ENCODE measurements around the gene PHLDA1. TPM values are rescaled to one million over a fixed set of nuclear protein-coding genes. Genes with fewer than 3 reads are reported as not detected.

PHLDA1 gene
- polyA plus RNA-seq, 1 of the 3 experiments (the other 2 are of a cell fraction): 26.2 TPM

DNA sequence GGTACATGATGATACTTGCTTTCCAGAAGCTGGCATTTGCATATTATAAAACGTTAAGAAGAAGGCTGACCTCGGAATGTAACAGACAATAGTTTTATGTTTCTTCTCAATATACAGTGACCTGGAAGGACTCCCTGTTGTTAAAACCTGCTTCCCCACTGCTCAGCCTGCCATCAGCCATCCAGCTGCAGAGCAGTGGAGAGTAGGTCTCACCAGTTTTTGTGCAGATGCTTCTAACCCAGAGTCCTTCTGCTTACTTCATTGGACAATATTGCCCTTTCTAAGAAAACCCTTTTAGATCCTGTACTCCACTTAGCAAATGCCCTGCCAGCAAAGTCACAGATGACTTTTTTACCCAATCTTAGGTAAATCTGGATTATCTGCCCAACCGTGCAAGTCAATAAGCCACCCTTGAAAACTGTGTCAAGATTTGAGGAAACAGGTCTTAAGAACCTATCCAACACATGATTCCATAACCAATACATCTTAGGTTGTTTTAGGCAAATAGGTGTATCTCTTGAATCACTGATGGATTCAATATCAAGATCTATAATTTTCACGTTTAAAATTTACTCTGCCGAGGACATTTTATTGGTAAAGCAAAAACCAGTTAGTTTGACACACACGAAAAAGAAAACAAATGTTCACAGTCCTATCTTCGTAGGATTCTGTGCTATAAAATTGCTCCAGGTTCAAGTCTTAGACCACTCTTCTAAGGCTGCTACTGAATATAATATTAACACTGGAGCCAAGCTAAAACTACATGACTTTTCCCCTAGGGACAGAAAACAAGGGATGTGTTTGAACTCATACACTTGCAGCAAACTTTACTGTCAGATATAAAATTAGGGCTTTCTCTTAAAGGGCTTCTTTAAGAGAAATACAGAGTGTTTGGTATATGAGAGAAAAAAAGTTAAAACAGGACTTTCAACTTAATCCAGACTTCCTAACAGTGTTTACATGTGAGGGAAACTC lies 5.7 kb downstream of the PHLDA1 start:
- Histone ChIP-seq H3K27me3 (ENCODE audit: insufficient read depth) (no peaks in the 10 kb centered on the region), H3F3A (replicated peaks; ENCODE audit: insufficient read depth) (peaks cover 64% of the 10 kb centered on the region), H3K27ac (ENCODE audit: low read depth in 2 of 2, low read length in 1 of 2) (peak overlapping the region; percentile 22 to 92; a peak in 3 of 4 replicates), H4K20me1 (ENCODE audit: insufficient read depth) (peaks cover 9% of the 10 kb centered on the region; the same call in 1 of the 2 replicates), H3K9me3 (no peaks in the 10 kb centered on the region), H3K9ac (peak overlapping the region; percentile 7; the same call in 1 of the 2 replicates), H3K4me2 (no peak overlapping the region), H3K9me2 (no peaks in the 10 kb centered on the region), H3K4me3 (ENCODE audit: low read depth in 2 of 2, low read length in 1 of 2) (no peak overlapping the region), H3K4me1 (ENCODE audit: control insufficient read depth in 1 of 2, insufficient read depth in 2 of 2, low read depth in 1 of 2, low read length in 1 of 2) (peaks cover 9 to 10% of the 10 kb centered on the region in 2 experiments), H3K36me3 (replicated peaks in 1 of 2; ENCODE audit: control insufficient read depth in 1 of 2, insufficient read depth in 2 of 2, low read length in 1 of 2) (peaks cover 14 to 28% of the 10 kb centered on the region in 2 experiments), H2AFZ (ENCODE audit: low read depth) (no peak overlapping the region), H3K79me2 (ENCODE audit: insufficient read depth) (peaks cover 43% of the 10 kb centered on the region)
- ChIA-PET POLR2A (no interaction called here), CTCF (interaction anchor here (1.1 to 1.6 kb wide), 2 partner anchors 13 to 499 kb away, joined by 3 read pairs; no protein-coding TSS in a partner anchor)
- 72% methylated on average over 7 of the region's 7 CpGs for WGBS (ENCODE audit: low lambda C conversion rate)
- DNase-seq: no peak
- TF ChIP-seq JUND (IDR thresholded peaks at IDR 0.05) (peak; percentile 21), POLR2AphosphoS5 (IDR thresholded peaks at IDR 0.05; ENCODE audit: low read depth, low read length) (peak; percentile 11; the same call in 1 of the 2 replicates)
- TF ChIP-seq, protein P1, sequence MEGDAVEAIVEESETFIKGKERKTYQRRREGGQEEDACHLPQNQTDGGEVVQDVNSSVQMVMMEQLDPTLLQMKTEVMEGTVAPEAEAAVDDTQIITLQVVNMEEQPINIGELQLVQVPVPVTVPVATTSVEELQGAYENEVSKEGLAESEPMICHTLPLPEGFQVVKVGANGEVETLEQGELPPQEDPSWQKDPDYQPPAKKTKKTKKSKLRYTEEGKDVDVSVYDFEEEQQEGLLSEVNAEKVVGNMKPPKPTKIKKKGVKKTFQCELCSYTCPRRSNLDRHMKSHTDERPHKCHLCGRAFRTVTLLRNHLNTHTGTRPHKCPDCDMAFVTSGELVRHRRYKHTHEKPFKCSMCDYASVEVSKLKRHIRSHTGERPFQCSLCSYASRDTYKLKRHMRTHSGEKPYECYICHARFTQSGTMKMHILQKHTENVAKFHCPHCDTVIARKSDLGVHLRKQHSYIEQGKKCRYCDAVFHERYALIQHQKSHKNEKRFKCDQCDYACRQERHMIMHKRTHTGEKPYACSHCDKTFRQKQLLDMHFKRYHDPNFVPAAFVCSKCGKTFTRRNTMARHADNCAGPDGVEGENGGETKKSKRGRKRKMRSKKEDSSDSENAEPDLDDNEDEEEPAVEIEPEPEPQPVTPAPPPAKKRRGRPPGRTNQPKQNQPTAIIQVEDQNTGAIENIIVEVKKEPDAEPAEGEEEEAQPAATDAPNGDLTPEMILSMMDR (IDR thresholded peaks at IDR 0.05): no peak

- Histone ChIP-seq H3K9me2 (no peaks in the 10 kb centered on the region), H3K27ac (ENCODE audit: low read depth in 2 of 2, low read length in 1 of 2) (peak overlapping the region; percentile 16 to 92; a peak in 3 of 4 replicates), H3K4me2 (no peak overlapping the region), H4K20me1 (ENCODE audit: insufficient read depth) (peaks cover 7% of the 10 kb centered on the region; the same call in 1 of the 2 replicates), H3K9ac (no peak overlapping the region), H3K9me3 (no peaks in the 10 kb centered on the region), H3F3A (replicated peaks; ENCODE audit: insufficient read depth) (peaks cover 70% of the 10 kb centered on the region), H3K4me1 (ENCODE audit: control insufficient read depth in 1 of 2, insufficient read depth in 2 of 2, low read depth in 1 of 2, low read length in 1 of 2) (peaks cover 3 to 15% of the 10 kb centered on the region in 2 experiments), H3K4me3 (ENCODE audit: low read depth in 2 of 2, low read length in 1 of 2) (no peak overlapping the region), H3K27me3 (ENCODE audit: insufficient read depth) (no peaks in the 10 kb centered on the region), H2AFZ (ENCODE audit: low read depth) (no peak overlapping the region), H3K79me2 (ENCODE audit: insufficient read depth) (peaks cover 35% of the 10 kb centered on the region), H3K36me3 (replicated peaks in 1 of 2; ENCODE audit: control insufficient read depth in 1 of 2, insufficient read depth in 2 of 2, low read length in 1 of 2) (peaks cover 14 to 28% of the 10 kb centered on the region in 2 experiments)
- WGBS (ENCODE audit: low lambda C conversion rate): 29% methylated on average over 3 of the region's 3 CpGs
- ChIA-PET CTCF (interaction anchor here (0.6 to 1.6 kb wide), 3 partner anchors 12 to 499 kb away, joined by 3 read pairs; no protein-coding TSS in a partner anchor), POLR2A (no interaction called here)
- no peak for DNase-seq
- TF ChIP-seq EP300 (IDR thresholded peaks at IDR 0.05; ENCODE audit: borderline replicate concordance in 1 of 2, low read depth in 1 of 2, low read length in 1 of 2) (no peak), NRF1 (IDR thresholded peaks at IDR 0.05; ENCODE audit: low read depth, low read length) (no peak), RAD21 (IDR thresholded peaks at IDR 0.05; ENCODE audit: low read length) (no peak), EZH2phosphoT487 (IDR thresholded peaks at IDR 0.05; ENCODE audit: borderline replicate concordance, low read depth) (no peak), RXRA (IDR thresholded peaks at IDR 0.05; ENCODE audit: borderline replicate concordance, low read depth) (no peak), FOSL2 (IDR thresholded peaks at IDR 0.05; ENCODE audit: borderline replicate concordance, low read depth) (peak; percentile 70; the same call in 1 of the 2 replicates), MXI1 (IDR thresholded peaks at IDR 0.05; ENCODE audit: low read depth, low read length) (no peak), ELF1 (IDR thresholded peaks at IDR 0.05) (no peak), RFX5 (IDR thresholded peaks at IDR 0.05; ENCODE audit: low read length) (no peak), GATA2 (CRISPR knock-in tag; IDR thresholded peaks at IDR 0.05) (no peak), TEAD4 (IDR thresholded peaks at IDR 0.05; ENCODE audit: borderline replicate concordance, insufficient read depth) (no peak), YY1 (IDR thresholded peaks at IDR 0.05; ENCODE audit: low read depth) (no peak)
- TF ChIP-seq, protein P2, sequence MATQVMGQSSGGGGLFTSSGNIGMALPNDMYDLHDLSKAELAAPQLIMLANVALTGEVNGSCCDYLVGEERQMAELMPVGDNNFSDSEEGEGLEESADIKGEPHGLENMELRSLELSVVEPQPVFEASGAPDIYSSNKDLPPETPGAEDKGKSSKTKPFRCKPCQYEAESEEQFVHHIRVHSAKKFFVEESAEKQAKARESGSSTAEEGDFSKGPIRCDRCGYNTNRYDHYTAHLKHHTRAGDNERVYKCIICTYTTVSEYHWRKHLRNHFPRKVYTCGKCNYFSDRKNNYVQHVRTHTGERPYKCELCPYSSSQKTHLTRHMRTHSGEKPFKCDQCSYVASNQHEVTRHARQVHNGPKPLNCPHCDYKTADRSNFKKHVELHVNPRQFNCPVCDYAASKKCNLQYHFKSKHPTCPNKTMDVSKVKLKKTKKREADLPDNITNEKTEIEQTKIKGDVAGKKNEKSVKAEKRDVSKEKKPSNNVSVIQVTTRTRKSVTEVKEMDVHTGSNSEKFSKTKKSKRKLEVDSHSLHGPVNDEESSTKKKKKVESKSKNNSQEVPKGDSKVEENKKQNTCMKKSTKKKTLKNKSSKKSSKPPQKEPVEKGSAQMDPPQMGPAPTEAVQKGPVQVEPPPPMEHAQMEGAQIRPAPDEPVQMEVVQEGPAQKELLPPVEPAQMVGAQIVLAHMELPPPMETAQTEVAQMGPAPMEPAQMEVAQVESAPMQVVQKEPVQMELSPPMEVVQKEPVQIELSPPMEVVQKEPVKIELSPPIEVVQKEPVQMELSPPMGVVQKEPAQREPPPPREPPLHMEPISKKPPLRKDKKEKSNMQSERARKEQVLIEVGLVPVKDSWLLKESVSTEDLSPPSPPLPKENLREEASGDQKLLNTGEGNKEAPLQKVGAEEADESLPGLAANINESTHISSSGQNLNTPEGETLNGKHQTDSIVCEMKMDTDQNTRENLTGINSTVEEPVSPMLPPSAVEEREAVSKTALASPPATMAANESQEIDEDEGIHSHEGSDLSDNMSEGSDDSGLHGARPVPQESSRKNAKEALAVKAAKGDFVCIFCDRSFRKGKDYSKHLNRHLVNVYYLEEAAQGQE (IDR thresholded peaks at IDR 0.05; ENCODE audit: low read depth, low read length): no peak
- TF ChIP-seq, protein P1 (IDR thresholded peaks at IDR 0.05): no peak
These were observed 6.5 kb downstream of the PHLDA1 start for GRCh38 chr12:76024942-76025600.

Data from SK-N-SH (cell line).